IMR-90 (cell line): ENCODE results near the gene EGLN3.

Experiments used
- CEBPB ChIP-seq: IDR thresholded peaks from 2 replicates; pipeline ENCODE4 v1.6.1; 2012; ENCODE audit warnings: low read depth, low read length, improper control_type of control experiment
- CTCF ChIP-seq: conservative IDR thresholded peaks from 2 replicates; pipeline ENCODE4 v1.5.1; 2012; ENCODE audit warnings: mild to moderate bottlenecking, low read depth, low read length, improper control_type of control experiment
- MXI1 ChIP-seq: IDR thresholded peaks from 2 replicates; pipeline ENCODE4 v1.6.1; 2012; ENCODE audit warnings: low read depth, mild to moderate bottlenecking, low read length, moderate library complexity, borderline replicate concordance

- TF ChIP-seq CTCF (no peak), CEBPB (no peak), MXI1 (no peak)
Measured at GRCh38 chr14:33908540-33909223, 42.2 kb downstream of the EGLN3 start.
